Stimulated activated CD8-positive, alpha-beta memory T cell treated with anti-CD3 and anti-CD28 coated beads, Interleukin-15, amount 100 ng/mL, for 48 hours (primary cell): ENCODE results near the gene SPP1.

Experiments
- DNase-seq, 2 donors: peaks; one replicate each; pipeline ENCODE4 v3.0.0-alpha.2; 2020; ENCODE audit warnings: low read depth in 2 of 2

The SPP1 gene

GRCh38 chr4:87953826-87954225, 21.7 kb upstream of the SPP1 start:
- DNase-seq = no peak

GRCh38 chr4:87956501-87956900, 19.0 kb upstream of the SPP1 start:
- DNase-seq = no peak

- DNase-seq = no peak
Measured at GRCh38 chr4:87957061-87957460, 18.5 kb upstream of the SPP1 start.

- no peak for DNase-seq
Measured at GRCh38 chr4:87961993-87962392, 13.5 kb upstream of the SPP1 start.

GRCh38 chr4:87962398-87963146, 12.9 kb upstream of the SPP1 start:
- DNase-seq = no peak

- no peak for DNase-seq
Measured at GRCh38 chr4:87965501-87965975, 10.0 kb upstream of the SPP1 start.

GRCh38 chr4:87966095-87966496, 9.4 kb upstream of the SPP1 start:
- no peak for DNase-seq

- no peak for DNase-seq
Measured at GRCh38 chr4:87967193-87967592, 8.3 kb upstream of the SPP1 start.

GRCh38 chr4:87970121-87970520, 5.4 kb upstream of the SPP1 start:
- DNase-seq = no peak

- no peak for DNase-seq
Measured at GRCh38 chr4:87971866-87972265, 3.6 kb upstream of the SPP1 start.

GRCh38 chr4:87973283-87974169, 2.0 kb upstream of the SPP1 start:
- DNase-seq = peak in 1 of 2 donors; percentile 5

GRCh38 chr4:87974856-87975462, 555 bp upstream of the SPP1 start:
- no peak for DNase-seq

- DNase-seq = no peak
Measured at GRCh38 chr4:87977521-87978278, 2.2 kb downstream of the SPP1 start.

- no peak for DNase-seq
Measured at GRCh38 chr4:87978681-87979080, 3.2 kb downstream of the SPP1 start.

GRCh38 chr4:87979810-87980209, 4.3 kb downstream of the SPP1 start:
- DNase-seq = no peak

GRCh38 chr4:87981486-87981885, 6.0 kb downstream of the SPP1 start:
- DNase-seq = no peak

- no peak for DNase-seq
Measured at GRCh38 chr4:87982036-87982435, 6.5 kb downstream of the SPP1 start.

- DNase-seq = no peak
Measured at GRCh38 chr4:87982446-87983010, 7.0 kb downstream of the SPP1 start.

GRCh38 chr4:87983996-87984395, 8.5 kb downstream of the SPP1 start:
- no peak for DNase-seq

GRCh38 chr4:87985097-87985886, 9.8 kb downstream of the SPP1 start:
- DNase-seq = peak in 1 of 2 donors; percentile 16

GRCh38 chr4:87985887-87986200, 10.3 kb downstream of the SPP1 start:
- no peak for DNase-seq
